COR-L47 (cell line): ENCODE data around the gene DLAT.
A peak's percentile ranks its signal among the peaks of the same experiment; 100 is the strongest.
"Not testable (repeated sequence)": the region's sequence is repeated elsewhere in the genome, so short reads cannot be mapped to it uniquely, and the experiment has no call there.

Experiments used
- DNase-seq: peaks from one replicate; lab custom pipeline; 2025; lab: John Stamatoyannopoulos, UW

Gene DLAT

DNA sequence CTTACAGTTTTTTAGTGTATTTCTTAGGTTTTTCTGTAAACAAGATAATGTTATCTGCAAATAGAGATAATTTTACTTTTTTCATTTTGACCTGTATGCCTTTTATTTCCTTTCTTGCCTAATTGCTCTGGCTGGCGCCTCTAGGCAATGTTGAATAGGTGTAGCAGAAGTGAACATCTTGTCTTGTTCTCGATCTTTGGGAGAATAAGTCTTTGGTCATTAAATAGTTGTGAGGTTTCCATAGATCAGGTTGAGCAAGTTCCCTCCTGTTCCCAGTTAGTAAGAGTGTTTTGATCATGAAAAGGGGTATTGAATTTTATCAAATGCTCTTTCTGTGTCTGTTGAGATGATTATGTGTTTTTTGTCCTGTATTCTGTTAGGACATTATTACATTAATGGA, 24.6 kb downstream of the DLAT start:
- DNase-seq, result no peak

DNA sequence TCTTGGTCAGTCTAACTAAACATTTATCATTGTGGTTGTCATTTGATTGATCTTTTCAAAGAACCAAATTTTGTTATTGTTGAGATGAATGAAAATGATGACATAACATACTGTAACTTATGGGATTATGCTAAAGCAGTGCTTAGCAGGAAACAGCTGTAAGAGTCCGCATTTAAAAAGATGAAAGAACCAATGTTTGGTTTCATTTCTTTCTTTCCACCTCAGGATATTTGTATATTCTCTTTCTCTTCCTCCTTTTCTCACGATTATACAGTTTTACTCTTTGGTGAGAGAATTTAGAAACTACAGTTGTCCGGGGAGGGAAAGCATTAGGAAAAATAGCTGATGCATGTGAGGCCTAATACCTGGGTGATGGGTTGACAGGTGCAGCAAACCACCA, 25.5 kb downstream of the DLAT start:
- DNase-seq, result no peak

GRCh38 chr11:112051768-112052167, 26.6 kb downstream of the DLAT start:
- no peak for DNase-seq

- DNase-seq, result no peak
Measured at GRCh38 chr11:112057170-112057569, 32.0 kb downstream of the DLAT start.

DNA sequence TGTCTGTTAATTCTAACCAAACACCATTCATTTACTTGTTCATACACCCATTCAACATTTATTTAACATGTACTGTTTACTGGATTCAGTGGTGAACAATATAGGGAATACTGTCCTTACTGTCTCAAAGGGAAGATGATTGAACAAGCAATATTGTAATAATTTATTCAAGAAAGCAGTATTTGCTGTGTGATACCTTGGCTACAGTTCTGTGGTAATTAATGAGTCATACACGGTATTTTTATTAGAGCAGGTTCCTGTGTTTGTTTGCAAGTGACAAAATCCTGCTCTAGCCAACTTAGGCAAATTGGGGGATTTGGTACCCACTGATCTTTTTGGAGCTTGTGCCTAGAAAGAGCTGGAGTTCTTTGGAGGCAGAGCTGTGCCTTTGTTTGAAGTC, 32.9 kb downstream of the DLAT start:
- DNase-seq, result no peak

GRCh38 chr11:112062923-112063322, 37.7 kb downstream of the DLAT start:
- DNase-seq, result no peak

GRCh38 chr11:112073941-112074811, 49.0 kb downstream of the DLAT start, which contains the start of the genes NKAPD1 and PIH1D2:
TSS of gene NKAPD1 (plus strand) at chr11:112074299. CDS start at chr11:112075575, 1,276 bp downstream.
TSS of gene PIH1D2 (minus strand) at chr11:112074017. CDS start at chr11:112073174, 843 bp downstream.
- peak; percentile 83 for DNase-seq

DNA sequence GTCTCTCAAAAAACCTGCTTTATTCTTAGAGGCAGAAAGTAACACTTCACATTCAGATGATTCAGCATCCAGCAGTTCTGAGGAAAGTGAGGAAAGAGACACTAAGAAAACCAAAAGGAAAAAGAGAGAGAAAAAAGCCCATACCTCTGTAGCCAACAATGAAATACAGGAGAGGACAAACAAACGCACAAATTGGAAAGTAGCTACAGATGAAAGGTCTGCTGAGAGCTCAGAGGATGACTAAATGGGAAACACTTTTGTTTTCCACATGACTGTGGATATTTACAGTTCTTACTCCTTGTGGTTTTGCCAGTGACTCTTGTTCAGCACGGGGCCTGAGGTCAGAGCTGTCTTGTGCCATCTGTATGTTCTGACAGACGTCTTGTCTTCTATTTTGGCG, 57.5 kb downstream of the DLAT start:
- no peak for DNase-seq

- DNase-seq, result peak; percentile 10
Measured at GRCh38 chr11:112085822-112086421, 60.7 kb downstream of the DLAT start.

DNA sequence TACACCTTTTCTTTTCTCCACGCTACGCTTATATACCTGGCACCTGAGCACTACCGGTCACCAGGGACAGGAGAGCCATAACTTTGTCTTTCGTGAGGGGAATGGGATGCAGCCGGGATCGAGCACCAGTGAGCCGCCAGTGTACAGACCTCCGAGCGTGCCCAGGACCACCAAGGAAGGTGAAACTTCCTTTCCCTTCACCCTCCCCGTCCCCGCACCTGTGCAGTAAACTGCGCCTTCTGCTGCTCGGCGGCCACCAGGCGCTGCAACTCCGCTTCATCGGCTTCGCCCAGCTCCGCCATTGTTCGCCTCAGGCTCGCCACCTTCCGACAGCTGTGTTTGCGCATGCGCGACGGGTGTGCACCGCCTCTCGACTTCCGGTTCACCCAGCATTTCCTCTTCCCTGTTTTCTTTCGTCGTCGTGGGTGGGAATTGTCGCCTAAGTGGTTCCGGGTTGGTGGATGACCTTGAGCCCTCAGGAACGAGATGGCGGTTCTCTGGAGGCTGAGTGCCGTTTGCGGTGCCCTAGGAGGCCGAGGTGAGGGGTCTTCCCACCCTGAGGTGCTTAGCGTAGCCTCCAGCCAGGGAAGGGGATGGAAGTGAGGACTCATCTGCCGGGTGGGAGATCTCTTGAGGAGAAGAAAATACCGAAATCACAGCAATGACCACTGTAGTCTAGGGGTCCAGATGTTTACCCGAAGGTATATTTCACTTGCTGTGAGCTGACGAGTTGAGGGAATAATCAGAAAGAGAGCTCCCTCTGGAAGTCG, 61.4 kb downstream of the DLAT start, which contains the start of the genes SDHD and TIMM8B:
TSS of gene SDHD (plus strand) at position 452 of the 770 bp plus-strand sequence. CDS start at position 487, 35 bp downstream.
TSS of gene TIMM8B (minus strand) at position 335 of the 770 bp plus-strand sequence. CDS start at position 302, 33 bp downstream.
- peak; percentile 94 for DNase-seq

DNA sequence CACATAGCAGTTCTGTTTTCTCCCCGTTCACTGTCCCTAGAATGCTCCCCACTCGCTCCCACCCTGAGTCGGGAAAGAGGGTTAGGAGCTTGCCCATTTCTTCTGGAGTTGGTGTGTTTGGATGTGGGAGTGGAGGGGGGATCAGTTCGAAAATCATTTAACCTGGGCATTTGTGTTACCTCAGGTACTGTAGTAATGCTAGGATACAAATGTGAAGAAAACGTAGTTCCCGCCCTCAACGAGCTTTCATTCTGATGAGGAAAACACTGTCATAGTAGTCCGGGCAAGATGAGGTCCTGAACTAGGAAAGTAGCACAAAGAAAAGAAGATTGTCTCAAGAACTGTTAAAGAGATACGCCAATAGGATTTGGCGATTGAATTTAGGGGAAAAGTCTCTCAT, 62.0 kb downstream of the DLAT start:
- DNase-seq, result no peak

DNA sequence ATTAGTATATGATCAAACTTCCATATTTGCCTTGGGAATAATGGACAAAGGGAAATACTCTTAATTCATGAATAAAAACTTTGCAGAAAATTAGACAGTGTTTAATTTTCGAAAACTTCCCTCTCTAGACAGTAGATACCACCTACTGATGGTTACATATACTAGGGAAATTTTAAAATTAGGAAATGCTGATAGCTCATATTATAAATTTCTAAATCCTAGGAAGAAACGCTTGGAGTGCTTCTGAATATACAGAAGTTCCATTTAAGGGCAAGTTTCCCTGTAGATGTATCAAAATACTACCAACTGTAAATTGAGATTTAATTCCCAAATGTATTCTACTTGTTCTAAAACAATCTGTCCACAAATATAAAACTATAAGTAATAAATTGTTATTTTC, 70.1 kb downstream of the DLAT start:
- not testable (repeated sequence) for DNase-seq

DNA sequence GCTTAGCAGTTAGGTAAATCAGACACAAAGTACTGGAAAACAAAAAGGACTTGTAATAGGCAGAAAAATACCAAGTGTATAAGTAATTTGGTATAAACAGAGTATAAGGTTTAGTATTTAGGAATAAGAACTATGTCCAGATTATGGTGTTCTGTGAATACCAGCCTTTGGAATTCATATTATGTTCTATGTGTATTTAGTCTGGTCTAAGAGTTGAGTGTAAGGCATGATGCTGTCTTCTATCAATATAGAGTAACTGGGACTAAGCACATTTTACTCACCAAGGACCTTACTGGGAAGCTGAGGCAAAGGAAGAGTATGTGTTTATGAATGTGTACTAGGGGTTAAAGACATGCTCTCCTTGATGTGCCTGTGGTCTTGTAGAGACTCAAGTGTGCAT, 71.0 kb downstream of the DLAT start:
- DNase-seq, result no peak

GRCh38 chr11:112097734-112098528, 72.7 kb downstream of the DLAT start:
- no peak for DNase-seq

GRCh38 chr11:112100462-112100861, 75.3 kb downstream of the DLAT start:
- DNase-seq, result no peak

GRCh38 chr11:112103446-112103845, 78.2 kb downstream of the DLAT start:
- no peak for DNase-seq

DNA sequence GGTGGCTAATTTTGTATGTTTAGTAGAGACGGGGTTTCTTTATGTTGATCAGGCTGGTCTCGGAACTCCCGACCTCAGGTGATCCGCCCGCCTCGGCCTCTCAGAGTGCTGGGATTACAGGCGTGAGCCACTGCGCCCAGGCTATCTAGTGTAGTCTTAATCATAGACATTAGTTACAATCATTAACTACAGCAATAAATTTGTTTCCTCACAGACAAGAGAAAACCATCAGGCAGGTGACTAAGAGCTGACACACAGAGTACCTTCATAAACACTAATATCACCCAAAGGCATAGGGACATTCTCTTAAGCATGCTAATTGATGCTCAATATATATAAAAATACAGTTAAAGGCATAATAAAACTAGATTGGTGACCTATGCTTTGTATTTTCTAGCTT, 80.9 kb downstream of the DLAT start:
- DNase-seq, result no peak
